ENCODE results near the gene PTPN3. TPM values are rescaled to one million over a fixed set of nuclear protein-coding genes. Genes with fewer than 3 reads are reported as not detected.

The PTPN3 gene
- total RNA-seq, 2 experiments from 2014 or later = not detected

DNA sequence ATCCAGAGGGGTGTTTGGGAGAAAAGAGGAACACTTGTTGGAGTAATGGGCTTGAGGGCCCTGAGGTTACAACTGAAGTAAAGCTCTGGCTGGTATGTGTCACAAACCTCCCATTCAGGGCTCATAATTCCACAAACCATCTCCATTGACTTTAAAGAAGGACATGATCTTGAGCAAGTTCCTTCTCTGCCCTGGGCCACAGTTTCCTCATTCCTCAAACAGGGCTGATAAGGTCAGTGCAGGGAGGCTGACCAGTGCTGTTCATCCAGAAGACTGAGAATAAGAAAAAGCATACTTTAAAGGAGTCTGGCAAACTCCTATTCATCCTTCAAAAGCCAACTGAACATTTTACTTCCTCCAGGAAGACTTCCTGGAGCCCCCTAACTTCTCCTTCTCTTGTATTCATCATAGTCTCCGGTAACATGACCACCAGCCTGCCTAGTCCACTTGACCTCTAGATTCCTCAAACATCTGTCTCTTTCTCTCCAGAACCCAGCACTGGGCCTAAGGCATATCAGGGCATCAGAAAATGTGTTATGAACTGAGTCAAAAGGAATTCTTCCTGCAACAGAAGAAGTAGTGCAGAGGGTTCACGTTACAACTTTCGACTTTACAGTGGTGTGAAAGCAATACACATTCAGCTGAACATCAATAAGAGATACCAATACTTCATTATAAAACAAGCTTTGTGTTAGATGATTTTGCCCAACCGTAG lies 20.7 kb upstream of the PTPN3 start:
- DNase-seq (ENCODE audit: low spot score) = no peak
- no TSS peak for BruUV-seq (replicated peaks)
- Histone ChIP-seq H3K27ac (ENCODE audit: low read depth, low read length, poor library complexity, severe bottlenecking) (no peak overlapping the region), H3K9me2 (ENCODE audit: insufficient read depth, low read length) (no peaks in the 10 kb centered on the region), H4K20me1 (ENCODE audit: insufficient read depth, low read length) (no peaks in the 10 kb centered on the region), H3K79me2 (ENCODE audit: insufficient read depth, low read depth, low read length) (no peaks in the 10 kb centered on the region), H3K9me3 (ENCODE audit: low read length) (no peaks in the 10 kb centered on the region), H3K36me3 (ENCODE audit: insufficient read depth, low read length) (no peaks in the 10 kb centered on the region), H3K4me2 (ENCODE audit: low read length) (no peak overlapping the region), H2AFZ (ENCODE audit: low read length) (no peak overlapping the region), H3K4me3 (ENCODE audit: low read depth, low read length, poor library complexity, severe bottlenecking) (no peak overlapping the region), H3K4me1 (ENCODE audit: insufficient read depth, low read length, poor library complexity, severe bottlenecking) (no peaks in the 10 kb centered on the region)
- TF ChIP-seq, protein P1, sequence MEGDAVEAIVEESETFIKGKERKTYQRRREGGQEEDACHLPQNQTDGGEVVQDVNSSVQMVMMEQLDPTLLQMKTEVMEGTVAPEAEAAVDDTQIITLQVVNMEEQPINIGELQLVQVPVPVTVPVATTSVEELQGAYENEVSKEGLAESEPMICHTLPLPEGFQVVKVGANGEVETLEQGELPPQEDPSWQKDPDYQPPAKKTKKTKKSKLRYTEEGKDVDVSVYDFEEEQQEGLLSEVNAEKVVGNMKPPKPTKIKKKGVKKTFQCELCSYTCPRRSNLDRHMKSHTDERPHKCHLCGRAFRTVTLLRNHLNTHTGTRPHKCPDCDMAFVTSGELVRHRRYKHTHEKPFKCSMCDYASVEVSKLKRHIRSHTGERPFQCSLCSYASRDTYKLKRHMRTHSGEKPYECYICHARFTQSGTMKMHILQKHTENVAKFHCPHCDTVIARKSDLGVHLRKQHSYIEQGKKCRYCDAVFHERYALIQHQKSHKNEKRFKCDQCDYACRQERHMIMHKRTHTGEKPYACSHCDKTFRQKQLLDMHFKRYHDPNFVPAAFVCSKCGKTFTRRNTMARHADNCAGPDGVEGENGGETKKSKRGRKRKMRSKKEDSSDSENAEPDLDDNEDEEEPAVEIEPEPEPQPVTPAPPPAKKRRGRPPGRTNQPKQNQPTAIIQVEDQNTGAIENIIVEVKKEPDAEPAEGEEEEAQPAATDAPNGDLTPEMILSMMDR (conservative IDR thresholded peaks at IDR 0.05; ENCODE audit: low read length) = no peak
- ChIA-PET CTCF (ENCODE audit: unreplicated experiment) (no interaction called here), POLR2A (no interaction called here)
- intact Hi-C loops (cut with micrococcal nuclease; ENCODE audit: unreplicated experiment) = no loop called here

DNA sequence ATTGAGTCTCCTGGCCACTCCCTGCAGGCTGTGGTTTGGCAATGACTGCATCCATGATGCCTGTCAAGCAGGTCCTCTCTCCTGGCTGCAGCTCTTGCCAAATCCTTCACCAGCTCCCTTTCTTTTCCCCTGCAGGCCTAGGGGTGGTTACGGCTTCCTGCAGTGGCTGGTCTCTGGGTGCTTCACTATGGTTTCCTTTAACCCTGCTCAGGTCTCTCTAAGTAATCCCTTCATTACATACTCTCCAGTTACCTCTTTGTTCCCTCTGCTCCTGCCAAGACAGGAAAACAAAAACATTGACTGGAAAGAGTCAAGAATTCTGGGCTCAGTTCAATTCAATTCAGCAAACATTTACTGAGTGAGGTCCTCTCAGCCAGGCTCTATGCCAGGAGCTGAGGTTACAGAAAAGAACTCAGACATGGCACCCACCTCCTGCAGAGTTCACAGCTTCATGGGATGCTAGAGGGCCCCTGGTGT lies 19.8 kb upstream of the PTPN3 start:
- POLR2A ChIA-PET = no interaction called here
- no TSS peak for BruUV-seq (replicated peaks)
- intact Hi-C loops (cut with micrococcal nuclease; ENCODE audit: unreplicated experiment) = no loop called here
- CTCF ChIA-PET (ENCODE audit: unreplicated experiment) = no interaction called here
- TF ChIP-seq, protein P1 (conservative IDR thresholded peaks at IDR 0.05; ENCODE audit: low read length) = no peak
- TF ChIP-seq EZH2phosphoT487 (IDR thresholded peaks at IDR 0.05; ENCODE audit: borderline replicate concordance, low read depth, low read length) = no peak
- Histone ChIP-seq H3K36me3 (ENCODE audit: insufficient read depth, low read length) (no peaks in the 10 kb centered on the region), H3K79me2 (ENCODE audit: insufficient read depth, low read depth, low read length) (no peaks in the 10 kb centered on the region), H3K9me2 (ENCODE audit: insufficient read depth, low read length) (no peaks in the 10 kb centered on the region), H3K4me2 (ENCODE audit: low read length) (no peak overlapping the region), H4K20me1 (ENCODE audit: insufficient read depth, low read length) (no peaks in the 10 kb centered on the region), H3K27ac (ENCODE audit: low read depth, low read length, poor library complexity, severe bottlenecking) (no peak overlapping the region), H2AFZ (ENCODE audit: low read length) (no peak overlapping the region), H3K4me3 (ENCODE audit: low read depth, low read length, poor library complexity, severe bottlenecking) (no peak overlapping the region), H3K9me3 (ENCODE audit: low read length) (no peaks in the 10 kb centered on the region), H3K4me1 (ENCODE audit: insufficient read depth, low read length, poor library complexity, severe bottlenecking) (no peaks in the 10 kb centered on the region)
- no peak for DNase-seq (ENCODE audit: low spot score)

DNA sequence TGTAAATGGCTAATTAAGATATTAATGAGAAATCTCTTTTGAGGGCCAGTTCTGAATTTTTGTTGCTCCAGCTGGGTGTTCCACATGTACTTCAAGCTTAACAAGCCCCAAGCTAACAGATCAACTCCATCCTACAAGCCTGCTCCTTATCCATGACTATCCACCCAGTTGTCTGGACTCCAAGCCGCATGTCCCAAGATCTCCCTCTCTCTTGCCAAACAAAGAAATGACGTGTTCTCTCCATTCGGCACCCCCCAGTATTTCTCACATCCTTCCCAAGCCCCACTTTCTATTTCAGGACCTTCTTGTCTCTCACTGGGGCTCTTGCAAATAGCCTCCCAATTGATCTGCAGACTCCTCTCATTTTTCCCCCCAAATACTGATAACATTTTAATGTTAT lies 15.8 kb upstream of the PTPN3 start:
- H3K9me2 ChIP-seq (ENCODE audit: insufficient read depth, low read length) = no peaks in the 10 kb centered on the region
- H3K9me3 ChIP-seq (ENCODE audit: low read length) = no peaks in the 10 kb centered on the region
- intact Hi-C loops (cut with micrococcal nuclease; ENCODE audit: unreplicated experiment) = no loop called here
- POLR2A ChIA-PET = no interaction called here
- no peak for DNase-seq (ENCODE audit: low spot score)
- no peak overlapping the region for H3K4me2 ChIP-seq (ENCODE audit: low read length)
- no peaks in the 10 kb centered on the region for H4K20me1 ChIP-seq (ENCODE audit: insufficient read depth, low read length)
- H3K36me3 ChIP-seq (ENCODE audit: insufficient read depth, low read length) = no peaks in the 10 kb centered on the region
- CTCF ChIA-PET (ENCODE audit: unreplicated experiment) = interaction anchor here (1.7 kb wide), 1 partner anchor 12 kb away, joined by 4 read pairs; no protein-coding TSS in a partner anchor
- no TSS peak for BruUV-seq (replicated peaks)
- no peak overlapping the region for H2AFZ ChIP-seq (ENCODE audit: low read length)
- no peaks in the 10 kb centered on the region for H3K79me2 ChIP-seq (ENCODE audit: insufficient read depth, low read depth, low read length)
- TF ChIP-seq, protein P1 (conservative IDR thresholded peaks at IDR 0.05; ENCODE audit: low read length) = no peak
- no peak for TF ChIP-seq EZH2phosphoT487 (IDR thresholded peaks at IDR 0.05; ENCODE audit: borderline replicate concordance, low read depth, low read length)
- H3K4me3 ChIP-seq (ENCODE audit: low read depth, low read length, poor library complexity, severe bottlenecking) = no peak overlapping the region
- no peaks in the 10 kb centered on the region for H3K4me1 ChIP-seq (ENCODE audit: insufficient read depth, low read length, poor library complexity, severe bottlenecking)
- no peak overlapping the region for H3K27ac ChIP-seq (ENCODE audit: low read depth, low read length, poor library complexity, severe bottlenecking)
